OCI-LY1 (cell line): ENCODE measurements around the gene HAUS1.

Experiments used
- CTCF ChIP-seq: fragments of 200-600 bp; sonication (generic), shearing (Covaris generic); IDR thresholded peaks from 2 replicates; pipeline ENCODE4 v1.5.1; 2017; ENCODE audit warnings: mild to moderate bottlenecking, antibody characterized with exemption, low read length, moderate library complexity, mixed read lengths
- EZH2 ChIP-seq: fragments of 200-600 bp; sonication (generic), shearing (Covaris generic); IDR thresholded peaks from 2 replicates; pipeline ENCODE4 v1.8.0; 2017; ENCODE audit warnings: borderline replicate concordance, mixed run types, mild to moderate bottlenecking, antibody characterized with exemption, low read length, moderate library complexity, mixed read lengths

- TF ChIP-seq EZH2 = no peak
- no peak for TF ChIP-seq CTCF
These were observed 6.8 kb upstream of the HAUS1 start for GRCh38 chr18:46097431-46097800.
